ENCODE measurements around the gene ASB3. TPM values are rescaled to one million over a fixed set of nuclear protein-coding genes. Genes with fewer than 3 reads are reported as not detected.

The ASB3 gene
- total RNA-seq, 1 experiment from 2014 or later: 11.9 TPM

- Histone ChIP-seq H3K4me2 (ENCODE audit: low read length) (no peak overlapping the region), H2AFZ (ENCODE audit: low read length) (no peak overlapping the region), H3K79me2 (ENCODE audit: low read length) (no peaks in the 10 kb centered on the region), H3K27ac (ENCODE audit: low read length) (no peak overlapping the region), H3K9me2 (replicated peaks; ENCODE audit: low read length) (no peaks in the 10 kb centered on the region), H3F3A (ENCODE audit: low read length, unreplicated experiment) (no peaks in the 10 kb centered on the region), H3K4me1 (ENCODE audit: insufficient read depth, low read length) (no peaks in the 10 kb centered on the region), H3K9me3 (ENCODE audit: low read length) (no peaks in the 10 kb centered on the region), H4K20me1 (ENCODE audit: low read length) (no peaks in the 10 kb centered on the region), H3K4me3 (ENCODE audit: low read length) (no peak overlapping the region), H3K27me3 (ENCODE audit: low read length) (no peaks in the 10 kb centered on the region), H3K36me3 (ENCODE audit: low read depth, low read length) (no peaks in the 10 kb centered on the region), H3K9ac (ENCODE audit: low read length) (no peak overlapping the region)
- DNase-seq (no peak), ATAC-seq (no peak)
- no TSS peak for BruUV-seq (replicated peaks)
- CTCF ChIA-PET: no interaction called here
- intact Hi-C loops (cut with micrococcal nuclease): no loop called here
- POLR2A ChIA-PET (ENCODE audit: unreplicated experiment): interaction anchor here (0.6 kb wide), 1 partner anchor 13 kb away, joined by 3 read pairs; no protein-coding TSS in a partner anchor
- TF ChIP-seq EZH2 (IDR thresholded peaks at IDR 0.05; ENCODE audit: low read length, unreplicated experiment) (no peak), EZH2phosphoT487 (IDR thresholded peaks at IDR 0.05; ENCODE audit: borderline replicate concordance, low read length) (no peak), CTCF (conservative IDR thresholded peaks at IDR 0.05; ENCODE audit: low read depth, low read length) (no peak)
Measured at GRCh38 chr2:53828331-53828730, 41.6 kb upstream of the ASB3 start.

GRCh38 chr2:53827398-53828175 is 40.8 kb upstream of the ASB3 start:
- no peak for DNase-seq
- Histone ChIP-seq H3K9ac (ENCODE audit: low read length) (no peak overlapping the region), H3K27me3 (ENCODE audit: low read length) (no peaks in the 10 kb centered on the region), H3K4me2 (ENCODE audit: low read length) (no peak overlapping the region), H4K20me1 (ENCODE audit: low read length) (no peaks in the 10 kb centered on the region), H3K36me3 (ENCODE audit: low read depth, low read length) (no peaks in the 10 kb centered on the region), H2AFZ (ENCODE audit: low read length) (no peak overlapping the region), H3K9me2 (replicated peaks; ENCODE audit: low read length) (no peaks in the 10 kb centered on the region), H3K4me3 (ENCODE audit: low read length) (no peak overlapping the region), H3K79me2 (ENCODE audit: low read length) (no peaks in the 10 kb centered on the region), H3K4me1 (ENCODE audit: insufficient read depth, low read length) (no peaks in the 10 kb centered on the region), H3K9me3 (ENCODE audit: low read length) (no peaks in the 10 kb centered on the region), H3K27ac (ENCODE audit: low read length) (no peak overlapping the region), H3F3A (ENCODE audit: low read length, unreplicated experiment) (no peaks in the 10 kb centered on the region)
- no peak for ATAC-seq
- BruUV-seq (replicated peaks): no TSS peak
- POLR2A ChIA-PET (ENCODE audit: unreplicated experiment): interaction anchor here (0.6 kb wide), 1 partner anchor 12 kb away, joined by 3 read pairs; no protein-coding TSS in a partner anchor
- no peak for TF ChIP-seq EZH2 (IDR thresholded peaks at IDR 0.05; ENCODE audit: low read length, unreplicated experiment)
- no peak for TF ChIP-seq EZH2phosphoT487 (IDR thresholded peaks at IDR 0.05; ENCODE audit: borderline replicate concordance, low read length)
- CTCF ChIA-PET: no interaction called here
- intact Hi-C loops (cut with micrococcal nuclease): no loop called here

- no peak overlapping the region for H3K9ac ChIP-seq (ENCODE audit: low read length)
- BruUV-seq (replicated peaks): no TSS peak
- DNase-seq (no peak), ATAC-seq (no peak)
- H2AFZ ChIP-seq (ENCODE audit: low read length): no peak overlapping the region
- CTCF ChIA-PET: no interaction called here
- no peaks in the 10 kb centered on the region for H3K4me1 ChIP-seq (ENCODE audit: insufficient read depth, low read length)
- intact Hi-C loops (cut with micrococcal nuclease): no loop called here
- POLR2A ChIA-PET (ENCODE audit: unreplicated experiment): no interaction called here
- H3K9me2 ChIP-seq (replicated peaks; ENCODE audit: low read length): no peaks in the 10 kb centered on the region
- TF ChIP-seq EZH2 (IDR thresholded peaks at IDR 0.05; ENCODE audit: low read length, unreplicated experiment) (no peak), CTCF (conservative IDR thresholded peaks at IDR 0.05; ENCODE audit: low read depth, low read length) (no peak), EZH2phosphoT487 (IDR thresholded peaks at IDR 0.05; ENCODE audit: borderline replicate concordance, low read length) (no peak)
- no peaks in the 10 kb centered on the region for H3K27me3 ChIP-seq (ENCODE audit: low read length)
- no peaks in the 10 kb centered on the region for H4K20me1 ChIP-seq (ENCODE audit: low read length)
- no peaks in the 10 kb centered on the region for H3K9me3 ChIP-seq (ENCODE audit: low read length)
- no peaks in the 10 kb centered on the region for H3K79me2 ChIP-seq (ENCODE audit: low read length)
- no peaks in the 10 kb centered on the region for H3F3A ChIP-seq (ENCODE audit: low read length, unreplicated experiment)
- no peak overlapping the region for H3K4me3 ChIP-seq (ENCODE audit: low read length)
- no peak overlapping the region for H3K27ac ChIP-seq (ENCODE audit: low read length)
- no peaks in the 10 kb centered on the region for H3K36me3 ChIP-seq (ENCODE audit: low read depth, low read length)
- no peak overlapping the region for H3K4me2 ChIP-seq (ENCODE audit: low read length)
Measured at GRCh38 chr2:53826587-53827397, 40.0 kb upstream of the ASB3 start.

Measured in PC-3 (cell line).